HG03025 (cell line): ENCODE results near the gene TXNL4A.
"Not testable (repeated sequence)": the region's sequence is repeated elsewhere in the genome, so short reads cannot be mapped to it uniquely, and the experiment has no call there.

Source experiments
- ATAC-seq: cut with Tn5 transposase; IDR thresholded peaks from one replicate; pipeline ENCODE4 v1.9.1; 2021; ENCODE audit warnings: mild to moderate bottlenecking, moderate library complexity; ENCODE audit not compliant: unreplicated experiment, low FRiP score

TXNL4A gene

DNA sequence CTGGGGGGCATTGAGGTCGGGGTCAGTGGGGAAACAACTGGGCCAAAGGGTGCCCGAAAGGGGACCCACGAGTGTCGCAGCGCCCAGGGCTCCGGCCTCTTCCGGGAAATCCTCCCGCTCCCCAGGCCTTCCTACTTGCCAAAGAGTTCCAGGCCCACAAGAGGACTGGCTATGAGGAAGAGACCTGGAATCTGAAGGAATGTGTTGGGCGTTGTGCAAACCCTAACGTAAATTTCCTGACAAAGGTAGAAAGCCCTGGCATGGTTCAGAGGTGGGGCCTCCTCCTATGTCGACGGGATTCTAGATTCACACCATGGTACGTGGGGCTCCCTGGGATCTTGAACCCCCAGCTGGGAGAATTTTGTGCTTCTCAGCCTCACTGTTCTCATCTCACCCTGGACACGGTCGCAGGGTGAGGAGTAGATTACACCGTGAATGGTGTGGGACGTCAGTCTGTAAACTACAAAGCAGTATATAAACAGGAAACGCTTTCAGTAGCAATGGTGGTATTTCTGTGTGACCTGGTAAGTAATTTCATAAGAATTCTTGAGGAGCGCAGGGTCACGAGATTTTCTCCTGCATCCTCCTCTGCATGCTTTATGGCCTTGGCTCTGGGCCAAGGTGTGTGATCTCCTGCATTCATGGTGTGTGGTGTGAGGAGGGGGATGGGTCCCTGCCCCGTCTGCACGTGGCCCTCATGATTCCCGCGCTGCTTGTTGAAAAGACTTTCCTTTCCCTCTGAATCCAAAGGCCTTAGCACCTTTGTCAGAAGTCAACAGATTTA lies 23.1 kb downstream of the TXNL4A start:
- no peak for ATAC-seq

DNA sequence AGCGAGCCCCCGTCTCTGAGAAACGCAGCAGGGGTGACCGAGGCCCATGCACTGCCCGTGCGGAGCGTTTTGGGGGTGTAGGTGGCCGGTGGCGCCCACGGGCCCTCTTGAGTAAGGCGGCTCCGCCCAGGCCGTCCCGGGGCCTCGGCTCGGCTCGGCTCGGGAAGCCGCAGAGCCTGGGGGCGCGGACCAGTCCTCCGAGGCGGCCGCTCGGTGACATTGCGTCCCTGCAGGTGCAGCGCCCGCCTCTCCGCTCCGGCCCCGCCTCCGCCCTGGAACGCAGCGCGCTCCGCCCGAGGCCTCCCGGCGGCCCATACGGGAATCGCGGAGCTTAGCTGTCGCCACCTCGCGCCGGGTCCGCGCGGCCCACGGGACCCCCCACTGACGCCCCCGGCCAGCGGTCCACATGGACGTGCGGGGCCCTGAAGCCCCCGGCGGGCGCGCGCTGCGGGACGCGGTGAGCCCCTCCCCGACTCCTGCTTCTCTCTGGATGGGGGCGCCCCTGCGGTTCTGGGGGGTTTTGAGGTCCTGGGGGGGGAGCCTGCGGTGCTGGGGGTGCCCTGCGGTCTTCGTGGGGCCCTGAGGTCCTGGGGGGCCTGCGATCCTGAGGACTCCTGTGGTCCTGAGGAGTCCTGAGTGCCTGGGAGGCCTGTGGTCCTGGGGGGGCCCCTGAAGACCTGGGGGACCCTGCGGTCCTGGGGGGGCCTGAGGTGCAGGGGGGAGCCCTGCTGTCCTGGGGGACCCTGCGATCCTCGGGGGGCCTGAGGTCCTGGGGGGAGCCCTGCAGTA lies 23.8 kb downstream of the TXNL4A start, which contains the start of gene HSBP1L1:
TSS of gene HSBP1L1 (plus strand) at position 314 of the 789 bp plus-strand sequence. CDS start at position 407, 93 bp downstream.
- ATAC-seq, result peak; percentile 66

DNA sequence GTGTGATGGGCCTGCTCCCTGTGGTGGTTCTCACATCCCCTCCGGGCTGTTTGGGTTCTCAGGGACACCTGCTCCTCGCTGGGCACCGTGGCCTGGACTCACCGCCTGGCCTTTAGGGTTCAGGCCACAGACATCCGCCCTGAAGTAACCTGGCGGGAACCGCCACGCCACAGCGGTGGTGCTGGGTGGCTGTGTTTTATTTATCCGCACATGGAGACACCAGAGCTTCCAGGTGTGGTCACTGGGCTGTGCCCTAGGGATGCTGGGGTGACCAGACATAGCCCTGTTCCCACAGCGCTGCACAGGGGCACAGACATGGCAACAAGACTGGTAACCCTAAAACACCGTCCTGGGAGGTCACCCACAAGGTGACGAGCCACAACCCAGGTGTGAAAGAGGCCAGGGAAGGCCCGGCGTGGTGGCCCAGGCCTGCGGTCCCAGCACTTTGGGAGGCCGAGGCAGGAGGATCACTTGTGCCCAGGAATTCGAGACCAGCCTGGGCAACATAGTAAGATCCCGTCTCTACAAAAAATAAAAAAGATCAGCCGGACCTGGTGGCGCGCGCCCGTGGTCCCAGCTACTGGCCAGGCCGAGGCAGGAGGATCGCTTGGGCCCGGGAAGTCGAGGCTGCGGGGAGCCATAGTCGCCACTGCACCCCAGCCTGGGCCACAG lies 24.6 kb downstream of the TXNL4A start:
- no peak for ATAC-seq

DNA sequence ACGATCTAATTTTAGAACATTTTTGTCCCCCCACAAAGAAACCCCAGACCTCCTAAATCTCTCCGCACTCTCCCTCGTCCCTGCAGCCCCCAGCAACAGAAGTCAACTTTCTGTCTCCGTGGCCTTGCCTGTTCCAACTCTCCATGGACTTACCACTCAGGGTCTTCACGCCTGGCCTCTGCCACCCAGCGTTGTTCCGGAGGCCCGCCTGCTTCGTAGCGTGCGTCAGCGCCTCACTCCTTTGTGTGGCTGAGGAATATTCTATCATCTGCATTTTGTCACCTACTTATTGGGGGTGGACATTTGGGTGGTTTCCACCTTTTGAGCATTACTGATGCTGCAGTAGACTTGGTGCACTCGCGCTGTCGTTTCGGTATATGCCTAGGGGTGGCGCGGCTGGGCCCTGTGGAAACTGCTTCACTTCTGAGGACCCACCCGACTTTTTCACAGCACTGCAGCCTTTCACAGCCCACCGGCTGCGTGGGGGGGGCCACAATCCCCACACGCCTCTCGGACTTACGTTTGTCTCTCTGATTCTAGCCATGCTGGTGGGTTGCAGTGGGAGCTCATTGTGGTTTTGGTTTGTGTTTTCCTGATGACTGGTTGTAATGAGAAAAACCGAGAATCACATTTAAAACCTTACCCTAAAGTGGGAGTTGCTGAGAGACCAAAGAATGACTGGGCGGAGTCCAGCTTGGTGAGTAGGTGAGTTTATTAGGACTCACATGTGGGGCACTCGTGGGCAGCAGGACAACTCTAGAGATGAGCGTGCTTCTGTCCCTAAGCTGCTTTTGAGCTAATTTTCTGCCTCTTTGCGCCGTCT lies 25.3 kb downstream of the TXNL4A start:
- ATAC-seq, result peak; percentile 36

DNA sequence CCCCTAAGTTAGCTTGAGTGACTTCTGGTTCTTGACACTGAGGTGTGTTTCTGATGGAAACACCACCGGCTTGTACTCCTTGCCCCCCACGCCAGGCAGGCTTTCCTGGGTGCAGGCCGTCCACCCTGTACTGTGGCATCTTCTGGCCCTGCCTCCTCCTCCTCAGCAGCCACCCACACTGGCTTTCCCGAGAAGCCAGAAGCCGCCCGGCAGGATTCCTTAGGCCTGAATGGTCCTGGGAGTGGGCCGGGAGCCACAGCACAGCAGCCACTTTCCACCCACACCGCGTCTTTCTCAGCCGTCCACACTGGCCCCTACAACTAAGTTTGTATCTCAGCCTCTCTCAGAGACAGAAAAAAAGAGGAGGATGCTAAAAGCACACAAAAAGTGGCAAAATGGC lies 26.1 kb downstream of the TXNL4A start:
- no peak for ATAC-seq

DNA sequence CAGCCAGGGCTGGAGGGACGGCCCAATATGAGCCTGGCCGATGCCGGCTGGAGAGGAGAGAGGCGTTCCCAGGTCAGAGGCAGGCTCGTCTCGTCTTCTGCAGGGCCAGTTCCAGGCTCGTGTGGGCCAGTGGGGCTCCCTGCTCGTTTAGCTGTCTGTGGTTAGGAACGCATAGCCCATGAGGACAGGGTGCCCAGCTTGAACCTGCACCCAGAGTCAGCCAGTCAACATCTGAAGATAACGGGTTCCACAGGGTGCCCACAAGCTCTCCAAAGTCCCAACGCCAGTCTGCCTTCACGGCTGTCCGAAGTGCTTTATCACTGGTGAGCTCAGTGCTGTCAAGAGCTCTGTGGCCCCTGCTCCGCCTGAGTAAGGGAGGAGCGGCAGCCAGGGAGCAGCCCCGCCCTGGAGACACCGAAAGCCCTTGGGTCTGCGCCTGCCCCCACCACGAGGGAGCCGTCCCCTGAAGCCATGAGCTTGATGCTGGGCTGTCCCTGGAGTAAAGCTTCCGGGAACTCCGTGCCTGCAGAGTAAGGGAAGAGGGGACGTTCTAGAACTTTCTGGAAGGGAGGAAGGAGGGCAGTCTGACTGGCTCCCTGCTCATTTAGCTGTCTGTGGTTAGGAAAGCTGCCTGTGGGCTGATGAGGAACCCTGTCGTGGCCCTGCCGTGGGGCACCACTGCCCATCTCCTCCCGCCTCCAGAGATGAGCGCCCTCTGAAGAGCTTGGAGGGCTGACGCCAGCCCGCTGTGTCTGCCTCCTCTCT lies 26.7 kb downstream of the TXNL4A start:
- ATAC-seq, result no peak

DNA sequence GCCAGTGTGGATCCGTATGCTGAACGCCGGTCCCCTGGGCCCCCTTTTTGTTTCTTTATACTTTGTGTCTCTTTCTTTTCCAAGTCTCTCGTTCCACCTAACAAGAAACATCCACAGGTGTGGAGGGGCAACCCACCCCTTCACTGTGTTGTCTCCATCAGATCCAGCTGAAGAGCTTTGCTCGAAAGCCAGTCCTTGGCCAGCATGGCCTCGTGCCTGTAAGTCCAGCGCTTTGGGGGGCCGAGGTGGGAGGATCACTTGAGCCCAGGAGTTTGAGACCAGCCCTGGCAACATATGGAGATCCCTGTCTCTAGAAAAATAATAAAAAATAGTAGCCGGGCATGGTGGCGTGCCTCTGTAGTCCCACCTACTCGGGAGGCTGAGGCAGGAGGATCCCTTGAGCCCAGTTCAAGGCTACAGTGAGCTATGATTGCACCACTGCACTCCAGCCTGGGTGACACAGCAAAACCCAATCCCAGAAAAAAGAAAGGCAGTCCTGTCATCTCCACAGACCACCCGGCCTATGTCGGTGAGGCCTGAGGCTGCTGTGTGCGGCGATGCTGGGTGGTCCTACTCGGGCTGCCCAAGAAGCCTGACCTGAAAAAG lies 27.3 kb downstream of the TXNL4A start:
- ATAC-seq, result no peak

DNA sequence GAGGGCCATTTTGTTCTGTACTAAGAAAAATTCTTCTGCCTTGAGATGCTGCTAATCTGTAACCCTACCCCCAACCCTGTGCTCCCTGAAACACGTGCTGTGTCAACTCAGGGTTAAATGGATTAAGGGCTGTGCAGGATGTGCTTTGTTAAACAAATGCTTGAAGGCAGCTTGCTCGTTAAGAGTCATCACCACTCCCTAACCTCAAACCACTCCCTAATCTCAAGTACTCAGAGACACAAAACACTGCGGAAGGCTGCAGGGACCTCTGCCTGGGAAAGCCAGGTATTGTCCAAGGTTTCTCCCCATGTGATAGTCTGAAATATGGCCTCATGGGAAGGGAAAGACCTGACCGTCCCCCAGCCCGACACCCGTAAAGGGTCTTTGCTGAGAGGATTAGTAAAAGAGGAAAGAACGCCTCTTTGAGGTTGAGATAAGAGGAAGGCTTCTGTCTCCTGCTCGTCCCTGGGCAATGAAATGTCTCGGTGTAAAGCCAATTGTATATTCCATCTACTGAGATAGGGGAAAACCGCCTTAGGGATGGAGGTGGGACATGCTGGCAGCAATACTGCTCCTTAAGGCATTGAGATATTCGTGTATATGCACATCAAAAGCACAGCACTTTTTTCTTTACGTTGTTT lies 28.1 kb downstream of the TXNL4A start:
- ATAC-seq, result not testable (repeated sequence)

DNA sequence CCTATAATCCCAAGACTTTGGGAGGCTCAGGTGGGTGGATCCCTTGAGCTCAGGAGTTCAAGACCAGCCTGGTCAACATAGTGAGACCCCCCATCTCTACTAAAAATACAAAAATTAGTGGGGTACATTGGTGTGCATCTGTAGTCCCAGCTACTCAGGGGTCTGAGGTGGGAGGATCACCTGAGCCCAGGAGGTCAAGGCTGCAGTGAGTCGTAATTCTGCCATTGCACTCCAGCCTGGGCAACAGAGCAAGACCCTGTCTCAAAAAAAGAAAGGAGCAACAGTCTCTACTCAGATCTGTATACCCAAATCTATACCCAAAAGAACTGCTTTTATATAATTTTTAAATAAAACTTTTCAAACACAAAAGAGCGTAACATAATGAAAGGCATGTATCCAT lies 29.4 kb downstream of the TXNL4A start:
- no peak for ATAC-seq

DNA sequence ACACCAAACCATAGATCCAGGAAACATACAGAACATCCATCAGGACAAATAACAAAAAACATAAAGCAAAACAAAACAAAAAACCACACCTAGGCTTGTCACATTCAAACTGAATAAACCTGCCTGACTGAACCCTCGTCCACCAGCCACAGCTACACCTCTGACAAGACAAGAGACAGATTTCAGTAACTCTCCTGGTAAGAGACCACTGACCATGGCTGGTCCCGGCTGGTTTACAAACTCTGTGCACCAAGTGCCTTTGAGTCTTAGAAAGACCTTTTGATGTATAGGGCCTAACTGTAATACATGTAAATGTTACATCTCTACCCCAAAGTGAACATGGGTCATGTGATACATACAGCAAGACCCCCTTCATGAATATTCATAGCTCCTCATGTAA lies 32.1 kb downstream of the TXNL4A start:
- ATAC-seq, result no peak

DNA sequence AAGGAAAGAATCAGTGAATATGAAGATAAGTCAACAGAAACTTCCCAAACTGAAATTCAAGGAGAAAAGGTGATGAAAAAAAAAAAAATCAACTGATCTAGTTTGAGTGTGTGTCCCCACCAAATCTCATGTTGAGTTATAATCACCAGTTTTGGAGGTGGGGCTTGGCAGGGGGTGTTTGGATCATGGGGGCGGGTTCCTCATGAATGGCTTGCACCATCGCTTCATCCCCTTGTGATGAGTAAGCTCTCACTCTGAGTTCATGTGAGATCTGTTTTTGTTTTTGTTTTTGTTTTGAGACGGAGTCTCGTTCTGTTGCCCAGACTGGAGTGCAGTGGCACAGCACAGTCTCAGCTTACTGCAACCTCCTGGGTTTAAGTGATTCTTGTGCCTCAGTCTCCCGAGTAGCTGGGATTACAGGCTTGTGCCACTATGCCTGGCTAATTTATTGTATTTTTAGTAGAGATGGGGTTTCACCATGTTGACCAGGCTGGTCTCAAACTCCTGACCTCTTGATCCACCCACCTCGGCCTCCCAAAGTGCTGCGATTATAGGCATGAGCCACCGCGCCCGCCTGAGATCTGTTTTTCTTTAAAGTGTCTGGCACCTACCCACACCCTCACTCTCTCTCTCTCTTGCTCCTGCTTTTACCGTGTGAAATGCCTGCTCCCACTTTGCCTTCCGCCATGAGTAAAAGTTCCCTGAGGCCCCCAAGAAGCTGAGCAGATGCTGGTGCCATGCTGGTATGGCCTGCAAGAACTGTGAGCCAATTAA lies 32.9 kb downstream of the TXNL4A start:
- ATAC-seq, result no peak

DNA sequence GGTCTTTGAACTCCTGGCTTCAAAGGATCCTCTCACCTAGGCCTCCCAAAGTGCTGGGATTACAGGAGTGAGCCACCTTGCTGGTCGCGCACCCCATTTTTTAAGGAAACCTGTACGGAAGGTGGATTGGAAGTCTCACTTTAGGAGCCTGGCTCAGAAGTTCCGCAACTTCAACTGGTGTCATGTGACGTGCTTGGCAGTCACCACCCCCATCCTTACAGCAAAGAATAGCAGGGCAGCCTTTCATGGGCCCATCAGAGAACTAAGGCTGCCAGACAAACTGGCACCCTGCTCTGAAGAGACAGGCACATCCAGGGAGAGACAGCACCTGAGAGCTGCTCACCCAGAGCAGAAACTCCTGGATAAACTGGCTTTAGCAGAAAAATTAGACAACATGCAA lies 33.6 kb downstream of the TXNL4A start:
- ATAC-seq, result no peak

DNA sequence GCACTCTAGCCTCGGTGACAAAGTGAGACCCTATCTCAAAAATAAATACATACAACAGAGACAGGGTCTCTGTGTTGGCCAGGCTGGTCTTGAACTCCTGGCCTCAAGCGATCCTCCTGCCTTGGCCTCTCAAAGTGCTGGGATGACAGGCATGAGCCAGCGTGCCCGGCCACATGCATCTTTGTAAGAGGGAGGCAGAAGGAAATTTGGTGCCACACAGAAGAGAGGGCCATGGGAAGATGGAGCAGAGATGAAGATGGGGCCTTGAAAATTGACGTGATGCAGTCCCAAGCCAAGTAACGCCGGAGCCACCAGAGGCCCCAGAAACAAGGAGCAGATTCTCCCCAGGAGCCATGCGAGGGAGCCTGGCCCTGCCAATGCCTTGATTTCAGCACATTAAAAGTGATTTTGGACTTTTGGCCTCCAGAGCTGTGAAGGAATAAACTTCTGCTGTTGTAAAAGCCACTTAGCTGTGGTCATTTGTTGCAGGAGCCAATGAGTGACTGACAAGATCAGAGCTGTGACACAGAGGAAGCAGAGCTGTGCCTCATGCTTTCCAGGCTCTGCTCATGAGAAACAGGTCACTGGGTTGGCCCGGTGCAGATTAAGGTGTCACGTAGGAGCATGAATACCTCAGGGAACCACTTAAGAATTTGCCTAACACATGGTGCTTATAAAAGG lies 34.3 kb downstream of the TXNL4A start:
- no peak for ATAC-seq

DNA sequence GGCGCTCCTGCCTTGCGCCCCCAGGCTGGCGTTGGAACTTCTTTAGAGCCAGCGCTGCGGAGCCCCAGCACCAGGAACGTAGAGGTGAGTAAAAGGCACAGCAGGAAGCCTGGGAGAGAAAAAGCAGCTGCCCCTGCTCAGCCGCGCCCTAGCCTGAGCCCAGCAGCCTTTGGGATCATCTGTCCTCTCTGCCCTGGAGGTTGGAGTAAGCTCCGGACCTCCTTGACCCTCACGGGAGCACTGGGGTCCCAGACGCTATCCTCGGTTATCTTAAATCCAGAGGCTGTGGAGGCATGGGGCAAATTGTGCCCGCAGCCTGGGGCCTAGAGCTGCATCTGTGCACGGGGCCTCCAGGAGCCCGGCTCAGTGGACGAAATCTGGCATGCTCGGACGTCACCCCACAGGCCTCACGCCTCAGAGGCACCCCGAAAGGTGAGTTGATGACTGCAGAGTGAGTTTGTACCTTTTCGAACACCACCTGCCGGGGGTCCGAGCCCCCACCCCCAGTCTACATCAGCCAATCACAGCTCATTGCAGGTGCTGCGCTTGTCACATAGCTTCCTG lies 35.3 kb downstream of the TXNL4A start:
- ATAC-seq, result no peak

DNA sequence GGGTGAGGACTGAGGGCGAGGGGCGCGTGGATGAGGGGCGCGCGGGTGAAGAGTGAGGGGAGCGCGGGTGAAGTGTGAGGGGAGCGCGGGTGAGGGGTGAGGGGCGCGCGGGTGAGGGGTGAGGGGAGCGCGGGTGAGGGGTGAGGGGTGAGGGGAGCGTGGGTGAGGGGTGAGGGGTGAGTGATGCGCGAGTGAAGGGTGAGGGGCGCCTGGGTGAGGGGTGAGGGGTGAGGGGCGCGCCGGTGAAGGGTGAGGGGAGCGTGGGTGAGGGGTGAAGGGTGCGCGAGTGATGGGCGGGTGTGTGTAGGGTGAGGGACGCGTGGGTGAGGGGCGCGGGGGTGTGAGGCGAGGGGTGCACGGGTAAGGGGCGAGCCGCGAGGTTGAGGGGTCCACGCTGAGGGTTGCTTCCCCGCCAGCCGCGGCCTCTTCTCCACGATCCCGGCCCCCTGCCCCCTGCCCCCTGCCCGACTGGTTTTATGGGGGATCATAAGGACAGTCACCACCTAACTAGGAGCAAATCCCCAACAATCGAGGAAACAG lies 35.8 kb downstream of the TXNL4A start:
- ATAC-seq, result no peak

DNA sequence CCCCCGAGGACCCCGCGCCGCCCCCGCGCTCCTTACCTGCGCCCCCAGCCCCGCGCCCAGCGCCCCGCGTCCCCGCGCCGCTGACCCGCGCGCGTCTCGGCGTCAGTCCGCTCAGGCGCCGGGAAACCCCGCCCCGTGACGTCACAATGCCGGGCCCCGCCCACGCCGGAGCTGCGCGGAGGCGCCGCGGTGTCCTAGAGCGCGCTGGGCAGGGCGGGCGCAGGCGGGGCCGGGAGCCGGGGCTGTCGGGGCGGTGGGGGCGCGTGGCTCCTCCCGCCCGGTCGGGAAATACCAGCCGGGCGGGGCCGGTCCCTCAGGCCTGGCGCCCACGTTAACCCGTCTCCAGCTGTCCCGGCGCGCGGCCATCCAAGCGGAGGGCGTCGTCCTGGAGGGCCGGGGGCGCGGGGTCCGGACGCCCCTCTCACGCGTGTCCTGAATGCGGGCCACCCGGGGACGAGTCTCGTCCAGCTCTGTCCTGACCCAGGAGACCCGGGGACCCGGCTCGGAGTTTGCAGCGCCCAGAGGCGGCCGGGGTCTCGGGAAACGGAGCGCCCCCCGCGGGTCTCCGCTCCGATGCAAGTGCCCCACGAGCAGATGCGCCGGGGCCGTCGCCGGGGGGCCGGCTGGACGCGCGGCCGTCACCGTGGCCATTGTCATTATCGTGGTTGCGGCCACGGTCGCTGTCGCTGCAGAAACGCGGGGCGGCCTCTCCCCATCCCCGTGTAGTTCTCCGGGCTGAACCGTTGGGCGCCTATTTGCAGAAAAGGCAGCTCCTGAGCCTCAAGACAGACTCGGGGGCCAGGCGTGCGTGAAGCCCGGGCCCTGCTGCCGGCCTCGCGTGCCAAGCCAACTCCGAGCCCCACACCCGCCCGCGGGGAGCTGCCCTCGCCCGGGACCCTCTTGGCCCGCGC lies 36.6 kb downstream of the TXNL4A start, which contains the start of gene SLC66A2:
TSS of gene SLC66A2 (minus strand) at position 109 of the 911 bp plus-strand sequence. CDS start 727 bp downstream, outside the sequence.
- peak; percentile 59 for ATAC-seq
